Measurements from ENCODE around the gene USP7.

DNA sequence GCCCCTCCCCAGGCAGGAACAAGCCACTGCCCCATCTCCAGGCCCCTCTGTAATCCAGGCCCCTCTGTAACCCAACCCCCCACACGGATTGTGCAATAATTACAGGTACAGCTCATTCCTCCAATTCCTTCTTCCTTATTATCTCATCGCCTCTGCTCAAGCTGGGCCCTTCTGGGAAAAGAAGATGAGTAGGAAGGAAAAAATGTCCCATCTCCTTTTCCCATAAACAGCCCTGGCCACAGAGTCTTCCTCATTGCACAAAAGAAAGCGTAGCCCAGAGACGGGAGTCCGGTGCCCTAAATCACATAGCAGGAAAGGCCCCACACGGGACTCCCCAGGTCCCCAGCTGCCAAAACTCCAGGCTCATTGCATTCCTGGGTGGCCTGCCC lies 85.2 kb downstream of the USP7 start:
- no peak for TF ChIP-seq POLR2A (IDR thresholded peaks at IDR 0.05)
- TF ChIP-seq CTCF (IDR thresholded peaks at IDR 0.05) = no peak
